GM12801 (cell line): Measurements from ENCODE around the gene CUL2.

ENCODE experiments used
- TF ChIP-seq, protein P1 (sequence below): IDR thresholded peaks from one replicate; pipeline ENCODE4 v1.5.1; 2011; ENCODE audit warnings: control low read depth; ENCODE audit not compliant: insufficient read length; ENCODE audit errors: extremely low read depth

CUL2 gene

DNA sequence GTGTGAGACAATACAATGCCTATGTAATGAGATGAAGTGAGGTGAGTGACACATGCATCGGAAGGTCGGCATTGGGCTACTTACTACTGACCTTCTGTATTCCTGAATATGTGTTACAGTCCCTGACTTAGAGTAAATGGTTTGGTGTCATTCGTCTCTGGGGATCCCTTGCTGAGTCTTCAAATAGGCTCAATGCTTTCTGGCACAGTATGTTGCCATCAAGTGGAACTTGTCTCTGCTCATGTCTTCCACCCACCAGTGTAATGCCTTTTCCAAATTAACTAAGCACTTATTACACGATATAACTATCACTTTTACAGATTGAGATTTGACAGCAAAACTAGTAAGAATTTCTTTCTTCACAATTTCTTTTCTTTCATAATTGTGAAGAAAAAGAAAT, 10.9 kb downstream of the CUL2 start:
- TF ChIP-seq, protein P1, sequence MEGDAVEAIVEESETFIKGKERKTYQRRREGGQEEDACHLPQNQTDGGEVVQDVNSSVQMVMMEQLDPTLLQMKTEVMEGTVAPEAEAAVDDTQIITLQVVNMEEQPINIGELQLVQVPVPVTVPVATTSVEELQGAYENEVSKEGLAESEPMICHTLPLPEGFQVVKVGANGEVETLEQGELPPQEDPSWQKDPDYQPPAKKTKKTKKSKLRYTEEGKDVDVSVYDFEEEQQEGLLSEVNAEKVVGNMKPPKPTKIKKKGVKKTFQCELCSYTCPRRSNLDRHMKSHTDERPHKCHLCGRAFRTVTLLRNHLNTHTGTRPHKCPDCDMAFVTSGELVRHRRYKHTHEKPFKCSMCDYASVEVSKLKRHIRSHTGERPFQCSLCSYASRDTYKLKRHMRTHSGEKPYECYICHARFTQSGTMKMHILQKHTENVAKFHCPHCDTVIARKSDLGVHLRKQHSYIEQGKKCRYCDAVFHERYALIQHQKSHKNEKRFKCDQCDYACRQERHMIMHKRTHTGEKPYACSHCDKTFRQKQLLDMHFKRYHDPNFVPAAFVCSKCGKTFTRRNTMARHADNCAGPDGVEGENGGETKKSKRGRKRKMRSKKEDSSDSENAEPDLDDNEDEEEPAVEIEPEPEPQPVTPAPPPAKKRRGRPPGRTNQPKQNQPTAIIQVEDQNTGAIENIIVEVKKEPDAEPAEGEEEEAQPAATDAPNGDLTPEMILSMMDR, result no peak

DNA sequence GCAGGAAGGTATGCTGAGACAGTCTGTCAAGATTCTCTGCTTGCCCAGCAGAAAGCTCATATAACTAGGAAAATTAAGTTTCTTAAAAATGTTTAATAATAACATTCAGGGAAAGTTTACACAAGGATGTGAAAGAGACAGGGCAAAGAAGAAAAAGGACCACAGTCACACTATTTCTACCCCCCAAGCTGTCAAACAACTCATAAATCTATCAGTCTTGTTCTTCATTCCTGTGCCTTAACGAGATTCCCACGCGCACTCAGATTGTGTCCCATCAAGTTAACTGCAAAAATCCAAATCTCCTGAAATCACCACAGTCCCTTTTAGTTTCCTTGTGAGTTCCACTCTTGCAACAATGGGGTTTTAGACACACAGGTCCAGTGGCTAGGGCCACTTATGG, 14.9 kb downstream of the CUL2 start:
- TF ChIP-seq, protein P1, result no peak

DNA sequence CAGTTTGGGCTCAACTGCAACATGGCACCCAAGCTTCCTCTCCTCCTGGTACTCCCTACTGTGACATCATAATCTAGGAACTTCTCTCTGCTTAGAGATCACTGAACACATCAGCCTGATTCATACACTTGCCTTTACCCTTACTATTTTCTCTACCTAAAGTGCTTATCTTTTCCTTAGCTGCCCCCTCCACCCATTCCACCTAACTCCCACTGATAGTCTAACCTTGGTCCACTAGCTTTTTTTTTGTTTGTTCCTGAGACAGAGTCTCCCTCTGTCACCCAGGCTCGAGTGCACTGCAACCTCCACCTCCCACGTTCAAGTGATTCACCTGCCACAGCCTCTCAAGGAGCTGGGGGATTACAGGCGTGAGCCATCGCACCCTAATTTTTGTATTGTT, 15.9 kb downstream of the CUL2 start:
- TF ChIP-seq, protein P1, result no peak

DNA sequence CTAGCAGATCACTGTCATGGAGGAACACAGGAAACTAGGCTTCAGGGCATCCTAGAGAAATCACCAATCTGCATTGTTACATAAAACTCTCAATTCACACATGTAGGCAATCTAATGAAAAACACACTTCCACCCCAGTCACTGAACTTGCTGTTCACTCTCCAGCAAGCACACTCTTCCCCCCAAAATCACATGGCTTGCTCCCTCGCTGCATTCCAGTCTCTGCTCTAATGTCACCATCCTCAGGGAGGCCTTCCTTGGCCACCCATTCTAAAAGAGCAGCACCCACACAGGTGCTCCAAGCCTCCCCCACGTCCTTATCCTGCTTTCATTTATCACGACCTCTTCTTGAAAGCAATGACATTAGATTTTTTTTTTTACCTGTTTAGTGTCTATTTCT, 19.6 kb downstream of the CUL2 start:
- TF ChIP-seq, protein P1, result no peak

DNA sequence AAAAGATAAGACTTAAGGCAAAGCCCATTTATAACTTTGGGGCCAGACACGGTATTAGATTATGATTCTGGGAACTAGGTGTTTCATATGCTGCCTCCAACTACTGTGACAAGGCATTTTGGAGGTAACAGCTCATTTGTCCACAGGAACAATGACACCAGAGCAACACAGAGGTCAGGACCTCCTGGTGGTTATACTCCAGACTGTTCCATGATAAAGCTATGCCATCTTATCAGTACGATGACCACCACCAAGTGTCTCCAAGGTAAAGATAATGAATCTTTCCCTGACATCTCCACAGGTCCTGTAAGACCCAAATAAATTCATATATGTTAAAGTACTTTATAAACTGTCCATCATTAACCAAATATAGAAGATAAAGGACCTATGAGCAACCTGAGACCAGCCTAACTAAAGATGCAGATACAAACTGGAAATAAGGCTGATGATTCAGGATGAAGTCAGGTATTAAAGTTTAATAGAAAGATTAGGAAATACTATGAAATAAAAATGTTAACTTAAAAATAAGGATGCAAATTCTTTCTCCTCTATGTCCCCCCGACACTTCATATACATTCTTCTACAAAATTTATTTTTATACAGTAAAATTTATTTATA, 26.2 kb downstream of the CUL2 start:
- TF ChIP-seq, protein P1, result no peak

DNA sequence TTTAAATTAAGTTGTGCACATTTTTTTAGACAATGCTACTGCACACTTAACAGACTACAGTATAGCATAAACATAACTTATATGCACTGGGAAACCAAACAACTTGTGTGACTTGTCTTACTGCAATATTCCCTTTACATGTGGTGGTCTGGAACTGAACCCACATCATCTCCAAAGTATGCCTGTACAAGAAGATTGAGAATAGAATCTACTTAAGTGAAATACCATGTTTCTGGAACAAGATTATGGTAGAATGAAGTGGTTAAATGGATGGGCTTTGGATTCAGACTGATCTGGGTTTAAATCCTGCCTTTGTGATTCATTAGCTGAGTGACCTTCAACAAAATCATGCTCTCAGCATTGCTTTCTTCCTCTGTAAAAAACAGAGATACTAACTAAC, 30.7 kb downstream of the CUL2 start:
- TF ChIP-seq, protein P1, result no peak

DNA sequence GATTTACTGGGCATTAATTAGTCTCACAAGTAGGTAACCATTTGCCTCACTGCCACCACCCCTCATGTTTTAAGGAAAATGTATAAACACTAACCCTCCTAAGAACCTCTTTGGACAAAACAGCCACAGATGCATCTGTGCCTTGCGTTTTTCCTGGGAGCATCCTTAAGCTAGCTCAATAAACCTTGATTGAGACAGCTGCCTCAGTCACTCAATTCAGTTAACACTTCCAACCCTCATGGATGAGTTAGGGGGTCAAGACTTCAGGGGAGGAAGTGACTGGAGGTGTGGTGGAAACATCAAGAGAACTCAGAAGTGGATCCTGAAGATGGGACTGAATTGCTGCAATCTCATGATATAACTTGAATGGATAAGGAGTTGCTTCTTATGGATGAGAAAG, 31.5 kb downstream of the CUL2 start:
- TF ChIP-seq, protein P1, result no peak
